CD14-positive monocyte (primary cell): ENCODE results near the gene CCDC154. TPM values are rescaled to one million over a fixed set of nuclear protein-coding genes. Genes with fewer than 3 reads are reported as not detected.

Experiments used
- DNase-seq, 3 donors: peaks; one replicate each; pipeline ENCODE4 v3.0.0-alpha.2; 2011 to 2022
- H2AFZ ChIP-seq: 2 replicates; pipeline ENCODE4 v1.6.0; 2012; ENCODE audit warnings: mild to moderate bottlenecking, low read depth, low read length, inconsistent platforms; ENCODE audit not compliant: insufficient read depth, poor library complexity, severe bottlenecking
- H3K27ac ChIP-seq, 2 donors: 1 replicate in 1 of 2; 2 replicates in 1 of 2; pipeline ENCODE4 v1.5.1; 2012 to 2013; ENCODE audit warnings: low read length in 2 of 2, control low read depth in 1 of 2, inconsistent platforms in 1 of 2, low read depth in 1 of 2, mild to moderate bottlenecking in 1 of 2
- H3K27me3 ChIP-seq, 2 donors: one replicate each; pipeline versions ENCODE4 v1.6.0 to v1.6.1; 2011 to 2013; ENCODE audit warnings: low read length in 2 of 2; ENCODE audit not compliant: control insufficient read depth in 2 of 2, insufficient read depth in 2 of 2
- H3K36me3 ChIP-seq, 2 donors: replicated peaks in 1 of 2; 1 replicate in 1 of 2; 2 replicates in 1 of 2; pipeline versions ENCODE4 v1.5.1 to v1.6.1; 2012 to 2013; ENCODE audit warnings: low read length in 2 of 2, control low read depth in 1 of 2, inconsistent platforms in 1 of 2, mild to moderate bottlenecking in 1 of 2; ENCODE audit not compliant: insufficient read depth in 2 of 2, control insufficient read depth in 1 of 2
- H3K4me1 ChIP-seq, 2 donors: 1 replicate in 1 of 2; 2 replicates in 1 of 2; pipeline versions ENCODE4 v1.5.1 to v1.6.1; 2012 to 2013; ENCODE audit warnings: low read length in 2 of 2, control low read depth in 1 of 2, inconsistent platforms in 1 of 2, mild to moderate bottlenecking in 1 of 2, moderate library complexity in 1 of 2; ENCODE audit not compliant: insufficient read depth in 2 of 2, control insufficient read depth in 1 of 2
- H3K4me2 ChIP-seq: replicated peaks from 2 replicates; pipeline ENCODE3; 2012; ENCODE audit warnings: low read length, moderate library complexity, mild to moderate bottlenecking; ENCODE audit not compliant: poor library complexity, severe bottlenecking; ENCODE audit errors: extremely low read depth
- H3K4me3 ChIP-seq, 3 experiments: fragments of 200-600 bp in 1 of 3; sonication (generic) in 1 of 3; replicated peaks in 1 of 3; 1 replicate in 2 of 3; 2 replicates in 1 of 3; pipeline ENCODE4 v1.5.1; 2011 to 2013; ENCODE audit warnings: low read length in 3 of 3, mild to moderate bottlenecking in 3 of 3, control low read depth in 2 of 3, low read depth in 2 of 3, inconsistent platforms in 1 of 3, moderate library complexity in 1 of 3
- H3K79me2 ChIP-seq: 2 replicates; pipeline ENCODE4 v1.6.0; 2012; ENCODE audit warnings: mild to moderate bottlenecking, control low read depth, inconsistent platforms, low read length, moderate library complexity; ENCODE audit not compliant: insufficient read depth
- H3K9ac ChIP-seq: 2 replicates; pipeline ENCODE4 v1.6.0; 2017; ENCODE audit warnings: low read length, mild to moderate bottlenecking; ENCODE audit not compliant: insufficient read depth, poor library complexity, severe bottlenecking
- H3K9me3 ChIP-seq, 2 donors: replicated peaks in 1 of 2; 1 replicate in 1 of 2; 2 replicates in 1 of 2; pipeline versions ENCODE4 v1.5.1 to v1.6.1; 2012 to 2013; ENCODE audit warnings: low read length in 2 of 2, control low read depth in 1 of 2; ENCODE audit not compliant: control insufficient read depth in 1 of 2, insufficient read depth in 1 of 2
- H4K20me1 ChIP-seq: 2 replicates; pipeline ENCODE4 v1.6.0; 2012; ENCODE audit warnings: mild to moderate bottlenecking, low read length, control low read depth, moderate library complexity; ENCODE audit not compliant: insufficient read depth
- H3K27ac Mint-ChIP-seq, 7 donors: one replicate each; pipeline ENCODE4 v1.8.0; 2020; ENCODE audit warnings: mild to moderate bottlenecking in 7 of 7, mixed read lengths in 7 of 7, moderate library complexity in 6 of 7, inconsistent platforms in 2 of 7
- H3K27me3 Mint-ChIP-seq, 3 donors: one replicate each; pipeline ENCODE4 v1.8.0; 2021 to 2022; ENCODE audit warnings: low read depth in 3 of 3, mild to moderate bottlenecking in 3 of 3, mixed read lengths in 3 of 3, moderate library complexity in 3 of 3, inconsistent platforms in 1 of 3
- H3K36me3 Mint-ChIP-seq, 2 donors: one replicate each; pipeline ENCODE4 v1.8.0; 2020; ENCODE audit warnings: mixed read lengths in 2 of 2, inconsistent platforms in 1 of 2, mild to moderate bottlenecking in 1 of 2
- H3K4me1 Mint-ChIP-seq: one replicate; pipeline ENCODE4 v1.8.0; 2020; ENCODE audit warnings: mild to moderate bottlenecking, mixed read lengths
- H3K4me3 Mint-ChIP-seq, 2 donors: one replicate each; pipeline ENCODE4 v1.8.0; 2020; ENCODE audit warnings: mild to moderate bottlenecking in 2 of 2, mixed read lengths in 2 of 2, moderate library complexity in 1 of 2
- H3K9me3 Mint-ChIP-seq, 7 donors: one replicate each; pipeline ENCODE4 v1.8.0; 2020 to 2022; ENCODE audit warnings: mixed read lengths in 7 of 7, mild to moderate bottlenecking in 6 of 7, moderate library complexity in 6 of 7, inconsistent platforms in 2 of 7
- CTCF ChIP-seq: fragments of 200-600 bp; IDR thresholded peaks from one replicate; pipeline ENCODE4 v1.8.0; 2022; ENCODE audit warnings: antibody characterized with exemption, mild to moderate bottlenecking
- WGBS: methylation state at CpG from one replicate; pipeline ENCODE4 v1.1.5; 2013; ENCODE audit warnings: missing lambda C conversion rate; ENCODE audit not compliant: insufficient coverage; 5-methylcytosine and 5-hydroxymethylcytosine counted together
- intact Hi-C, 2 donors: fragments of 100-400 bp; cut with micrococcal nuclease; formaldehyde crosslinking; loops; one replicate each; pipeline versions ENCODE4 v1.15.0 to v1.15.1; 2023
- polyA plus RNA-seq, 3 donors: library from polyadenylated mRNA; depleted of rRNA in 1 of 3; unstranded in 2 of 3; stranded (reverse) in 1 of 3; fragments of 300-500 nt in 2 of 3; fragments of >200 nt in 1 of 3; fragmentation: Illumina TruSeq in 2 of 3; gene quantifications; 1 replicate in 2 of 3; 2 replicates in 1 of 3; pipeline ENCODE4 v1.2.3, GENCODE V29; 2012 to 2021

Gene CCDC154
- polyA plus RNA-seq, 3 donors, result 5.9 TPM; not detected in 2

GRCh38 chr16:1412847-1413246, 31.5 kb downstream of the CCDC154 start:
- H3K27ac Mint-ChIP-seq, result no peak overlapping the region
- Histone ChIP-seq H3K4me1 (peaks cover 20 to 28% of the 10 kb centered on the region in 2 donors), H3K4me3 (no peak overlapping the region), H3K36me3 (peaks cover 9 to 35% of the 10 kb centered on the region in 2 donors), H3K4me2 (no peak overlapping the region), H3K27me3 (no peaks in the 10 kb centered on the region), H3K9me3 (no peaks in the 10 kb centered on the region), H3K79me2 (peaks cover 35% of the 10 kb centered on the region), H3K9ac (no peak overlapping the region), H2AFZ (no peak overlapping the region), H3K27ac (no peak overlapping the region), H4K20me1 (peaks cover 57% of the 10 kb centered on the region)
- no peak overlapping the region for H3K4me3 Mint-ChIP-seq
- TF ChIP-seq CTCF, result no peak
- H3K27me3 Mint-ChIP-seq, result peaks cover 0 to 1% (median 0%) of the 10 kb centered on the region in 3 donors
- no peaks in the 10 kb centered on the region for H3K9me3 Mint-ChIP-seq
- intact Hi-C loops, result loop anchor here in 1 of 2 donors (10.0 kb wide), 2 partner anchors 58 to 108 kb away; partner anchors contain the start of genes GNPTG, TSR3 and UBE2I
- peaks cover 15% of the 10 kb centered on the region for H3K4me1 Mint-ChIP-seq
- peaks cover 20 to 32% of the 10 kb centered on the region in 2 donors for H3K36me3 Mint-ChIP-seq
- DNase-seq, result no peak
- no CpG with 5 or more reads among the region's 2 CpGs for WGBS

- intact Hi-C loops, result no loop called here
- peaks cover 26 to 69% of the 10 kb centered on the region in 2 donors for H3K36me3 ChIP-seq
- H4K20me1 ChIP-seq, result peaks cover 98% of the 10 kb centered on the region
Measured at GRCh38 chr16:1408171-1408837, 36.1 kb downstream of the CCDC154 start.

More at GRCh38 chr16:1408171-1408837, 36.1 kb downstream of the CCDC154 start:
- Histone ChIP-seq H3K4me1 (peaks cover 13 to 17% of the 10 kb centered on the region in 2 donors), H3K79me2 (peaks cover 59% of the 10 kb centered on the region), H3K27ac (peak overlapping the region in 1 of 2 donors; percentile 51), H3K9ac (peak overlapping the region; percentile 32), H2AFZ (peak overlapping the region; percentile 46), H3K9me3 (no peaks in the 10 kb centered on the region), H3K27me3 (no peaks in the 10 kb centered on the region), H3K4me2 (peak overlapping the region; percentile 94), H3K4me3 (peak overlapping the region; percentile 5 to 75 (median 21))
- H3K27ac Mint-ChIP-seq, result peak overlapping the region in 5 of 7 donors; percentile 22 to 68 (median 46)
- no peak for TF ChIP-seq CTCF
- H3K27me3 Mint-ChIP-seq, result peaks cover 0 to 1% (median 0%) of the 10 kb centered on the region in 3 donors
- peaks cover 38 to 72% of the 10 kb centered on the region in 2 donors for H3K36me3 Mint-ChIP-seq
- peak overlapping the region; percentile 73 to 87 for H3K4me3 Mint-ChIP-seq
- H3K9me3 Mint-ChIP-seq, result no peaks in the 10 kb centered on the region
- WGBS, result under 1% methylated on average over 33 of the region's 42 CpGs
- DNase-seq, result peak; percentile 83 to 88 (median 84)
- peaks cover 12% of the 10 kb centered on the region for H3K4me1 Mint-ChIP-seq
